ENCODE measurements around the gene AGBL4.

Gene AGBL4

DNA sequence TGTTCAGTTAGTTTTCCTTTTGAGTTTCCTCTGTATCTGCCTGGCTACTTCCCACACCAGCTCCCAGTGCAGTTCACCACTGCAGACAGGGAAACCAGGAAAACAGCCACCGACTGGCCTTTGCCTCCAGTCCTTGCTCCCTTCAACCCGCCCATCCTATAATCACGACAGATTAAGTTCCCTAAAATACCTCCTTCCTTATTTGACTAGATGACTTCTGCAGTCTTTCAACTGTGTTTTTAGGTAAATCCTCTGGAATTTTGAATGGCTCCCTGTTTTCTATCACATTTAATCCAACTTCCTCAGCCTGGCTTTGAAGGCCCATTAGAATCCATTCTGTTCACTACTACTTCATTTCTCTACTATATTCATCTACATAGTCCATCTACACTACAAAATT lies 1284.7 kb downstream of the AGBL4 start:
- Histone ChIP-seq H3K36me3 (peaks cover 100% of the 10 kb centered on the region), H3K27me3 (no peaks in the 10 kb centered on the region), H3K9me3 (no peaks in the 10 kb centered on the region), H3K9ac (no peak overlapping the region), H4K20me1 (peaks cover 48% of the 10 kb centered on the region), H3K27ac (no peak overlapping the region), H3K4me2 (no peak overlapping the region), H3K4me3 (no peak overlapping the region), H3K4me1 (no peaks in the 10 kb centered on the region)
- TF ChIP-seq Cebpa-rat (IDR thresholded peaks at IDR 0.05) = no peak

DNA sequence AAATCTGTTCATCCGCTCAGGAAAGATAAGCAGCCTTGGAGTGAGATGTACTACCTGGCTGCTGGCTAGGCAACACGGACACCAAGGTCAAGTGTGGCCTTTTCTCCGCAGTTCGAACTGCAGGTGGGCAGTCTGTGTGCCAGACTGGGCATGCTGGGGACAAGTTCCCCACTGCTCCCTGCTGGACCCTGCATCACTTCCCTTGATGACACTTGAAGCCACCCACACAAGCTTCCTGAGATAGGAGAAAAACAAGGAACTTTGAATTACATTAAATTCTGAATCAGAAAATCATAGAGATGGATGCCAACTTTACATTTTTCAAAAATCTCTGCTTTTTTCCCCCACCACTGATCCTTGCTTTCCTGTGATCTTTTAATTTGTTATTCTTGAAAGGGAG lies 1285.4 kb downstream of the AGBL4 start:
- H3K4me3 ChIP-seq = no peak overlapping the region
- no peaks in the 10 kb centered on the region for H3K9me3 ChIP-seq
- H3K4me1 ChIP-seq = no peaks in the 10 kb centered on the region
- no peak overlapping the region for H3K4me2 ChIP-seq
- H4K20me1 ChIP-seq = peaks cover 41% of the 10 kb centered on the region
- H3K36me3 ChIP-seq = peaks cover 100% of the 10 kb centered on the region
- no peak overlapping the region for H3K9ac ChIP-seq
- no peaks in the 10 kb centered on the region for H3K27me3 ChIP-seq
- no peak overlapping the region for H3K27ac ChIP-seq
- TF ChIP-seq Cebpa-rat (IDR thresholded peaks at IDR 0.05) = no peak

DNA sequence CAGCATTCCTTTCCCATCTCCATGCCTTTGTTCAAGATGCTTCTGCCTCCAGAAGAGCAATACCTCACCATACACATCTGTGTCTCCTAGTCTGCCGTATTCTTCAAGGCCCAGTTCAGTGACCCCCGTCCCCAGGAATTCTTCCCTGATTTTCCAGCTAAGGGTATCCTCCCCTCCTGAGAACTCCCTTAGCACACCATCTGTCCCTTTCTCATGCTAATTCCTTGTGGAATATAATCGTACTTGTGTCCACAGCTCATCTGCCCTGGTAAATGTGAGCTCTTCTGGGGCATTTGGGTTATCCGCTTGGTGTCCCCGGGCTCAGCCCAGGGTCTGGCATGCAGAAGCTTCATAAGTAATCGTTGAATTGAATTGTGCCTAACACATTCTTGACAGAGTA lies 1288.0 kb downstream of the AGBL4 start:
- peaks cover 34% of the 10 kb centered on the region for H4K20me1 ChIP-seq
- no peak for TF ChIP-seq Cebpa-rat (IDR thresholded peaks at IDR 0.05)
- H3K9ac ChIP-seq = no peak overlapping the region
- no peak overlapping the region for H3K4me3 ChIP-seq
- H3K27ac ChIP-seq = no peak overlapping the region
- no peaks in the 10 kb centered on the region for H3K4me1 ChIP-seq
- H3K36me3 ChIP-seq = peaks cover 100% of the 10 kb centered on the region
- H3K27me3 ChIP-seq = no peaks in the 10 kb centered on the region
- no peaks in the 10 kb centered on the region for H3K9me3 ChIP-seq
- H3K4me2 ChIP-seq = no peak overlapping the region

- no peaks in the 10 kb centered on the region for H3K27me3 ChIP-seq
- H3K9ac ChIP-seq = no peak overlapping the region
- H3K9me3 ChIP-seq = no peaks in the 10 kb centered on the region
- peaks cover 98% of the 10 kb centered on the region for H3K36me3 ChIP-seq
- no peak overlapping the region for H3K4me2 ChIP-seq
- peaks cover 22% of the 10 kb centered on the region for H4K20me1 ChIP-seq
- no peak for TF ChIP-seq Cebpa-rat (IDR thresholded peaks at IDR 0.05)
- H3K27ac ChIP-seq = no peak overlapping the region
- no peak overlapping the region for H3K4me3 ChIP-seq
- H3K4me1 ChIP-seq = no peaks in the 10 kb centered on the region
Observed at GRCh38 chr1:48730164-48730910, 1293.4 kb downstream of the AGBL4 start.

DNA sequence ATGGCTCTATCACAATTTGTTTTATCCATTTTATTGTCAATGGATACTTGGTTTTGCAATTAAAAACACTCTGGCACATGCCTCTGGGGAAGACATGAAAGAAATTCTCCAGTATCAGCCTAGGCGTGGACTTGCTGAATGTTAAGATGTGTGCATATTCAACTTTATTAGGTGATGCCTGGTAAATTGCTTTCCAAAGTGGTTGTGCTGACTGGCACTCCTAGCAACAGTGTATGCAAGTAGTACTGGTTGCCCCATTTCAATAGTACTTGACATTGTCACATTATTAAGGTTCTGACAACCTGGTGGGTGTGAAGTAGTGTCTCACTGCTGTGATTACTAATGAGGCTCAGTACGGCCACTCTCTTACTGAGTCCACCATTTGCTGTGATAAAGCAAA lies 1295.2 kb downstream of the AGBL4 start:
- no peaks in the 10 kb centered on the region for H3K27me3 ChIP-seq
- H3K4me2 ChIP-seq = no peak overlapping the region

GRCh38 chr1:48726557-48727215 lies 1297.1 kb downstream of the AGBL4 start:
- H3K36me3 ChIP-seq = peaks cover 61% of the 10 kb centered on the region
- TF ChIP-seq Cebpa-rat (IDR thresholded peaks at IDR 0.05) = no peak
- H3K4me3 ChIP-seq = no peak overlapping the region
- no peaks in the 10 kb centered on the region for H3K4me1 ChIP-seq
- no peaks in the 10 kb centered on the region for H3K9me3 ChIP-seq
- no peak overlapping the region for H3K27ac ChIP-seq
- H3K4me2 ChIP-seq = no peak overlapping the region
- H3K27me3 ChIP-seq = no peaks in the 10 kb centered on the region
- H3K9ac ChIP-seq = no peak overlapping the region
- peaks cover 21% of the 10 kb centered on the region; the same call in 1 of the 2 replicates for H4K20me1 ChIP-seq

More for the DNA sequence above, 1295.2 kb downstream of the AGBL4 start:
- Histone ChIP-seq H3K27ac (no peak overlapping the region), H3K36me3 (peaks cover 80% of the 10 kb centered on the region), H3K4me3 (no peak overlapping the region), H4K20me1 (peaks cover 22% of the 10 kb centered on the region; the same call in 1 of the 2 replicates), H3K9ac (no peak overlapping the region), H3K9me3 (no peaks in the 10 kb centered on the region), H3K4me1 (no peaks in the 10 kb centered on the region)
- TF ChIP-seq Cebpa-rat (IDR thresholded peaks at IDR 0.05) = no peak

GRCh38 chr1:48726139-48726538 lies 1297.6 kb downstream of the AGBL4 start:
- H3K4me2 ChIP-seq = no peak overlapping the region
- H3K4me3 ChIP-seq = no peak overlapping the region
- peaks cover 56% of the 10 kb centered on the region for H3K36me3 ChIP-seq
- H4K20me1 ChIP-seq = peaks cover 16% of the 10 kb centered on the region; the same call in 1 of the 2 replicates
- TF ChIP-seq Cebpa-rat (IDR thresholded peaks at IDR 0.05) = no peak
- no peaks in the 10 kb centered on the region for H3K4me1 ChIP-seq
- H3K27me3 ChIP-seq = no peaks in the 10 kb centered on the region
- no peaks in the 10 kb centered on the region for H3K9me3 ChIP-seq
- no peak overlapping the region for H3K27ac ChIP-seq
- H3K9ac ChIP-seq = no peak overlapping the region

- no peak overlapping the region for H3K9ac ChIP-seq
- no peaks in the 10 kb centered on the region for H3K9me3 ChIP-seq
- TF ChIP-seq Cebpa-rat (IDR thresholded peaks at IDR 0.05) = no peak
- 0 out of 2 replicates have a peak, but pooled peaks cover 9% of the 10 kb centered on the region for H4K20me1 ChIP-seq
- peaks cover 49% of the 10 kb centered on the region for H3K36me3 ChIP-seq
- no peak overlapping the region for H3K4me2 ChIP-seq
- H3K27me3 ChIP-seq = no peaks in the 10 kb centered on the region
- no peak overlapping the region for H3K4me3 ChIP-seq
- no peaks in the 10 kb centered on the region for H3K4me1 ChIP-seq
- no peak overlapping the region for H3K27ac ChIP-seq
Observed at GRCh38 chr1:48725341-48726046, 1298.3 kb downstream of the AGBL4 start.

GRCh38 chr1:48720929-48721328 lies 1302.8 kb downstream of the AGBL4 start:
- no peak for TF ChIP-seq Cebpa-rat (IDR thresholded peaks at IDR 0.05)
- H3K36me3 ChIP-seq = peaks cover 4% of the 10 kb centered on the region; the same call in 1 of the 2 replicates
- no peaks in the 10 kb centered on the region for H3K4me1 ChIP-seq
- H3K4me3 ChIP-seq = no peak overlapping the region
- H3K9ac ChIP-seq = no peak overlapping the region
- H3K27me3 ChIP-seq = no peaks in the 10 kb centered on the region
- H3K9me3 ChIP-seq = no peaks in the 10 kb centered on the region
- H3K27ac ChIP-seq = no peak overlapping the region
- no peak overlapping the region for H3K4me2 ChIP-seq
- H4K20me1 ChIP-seq = no peaks in the 10 kb centered on the region

DNA sequence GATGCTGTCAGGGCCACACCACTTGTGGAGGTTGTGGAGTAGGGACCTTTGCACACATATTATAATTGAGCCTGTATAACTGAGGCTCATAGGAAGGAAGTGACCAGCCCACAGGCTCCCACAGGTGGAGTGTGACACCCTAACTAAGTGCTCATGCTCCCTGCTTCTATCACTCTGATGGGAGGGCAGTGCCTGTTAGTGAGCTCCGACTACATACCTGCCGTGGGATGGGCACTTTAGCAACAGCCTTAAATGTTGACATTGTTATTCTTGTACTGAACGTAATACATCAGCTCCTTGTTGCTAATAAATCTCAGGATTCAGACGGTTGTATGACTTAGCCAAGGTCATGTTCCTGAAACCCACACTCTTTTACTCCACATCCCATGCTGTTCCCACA lies 1305.0 kb downstream of the AGBL4 start:
- H3K9me3 ChIP-seq = no peaks in the 10 kb centered on the region
- no peak overlapping the region for H3K9ac ChIP-seq
- H4K20me1 ChIP-seq = no peaks in the 10 kb centered on the region
- no peak overlapping the region for H3K27ac ChIP-seq
- H3K4me3 ChIP-seq = no peak overlapping the region
- H3K36me3 ChIP-seq = no peaks in the 10 kb centered on the region
- H3K4me2 ChIP-seq = no peak overlapping the region
- no peaks in the 10 kb centered on the region for H3K27me3 ChIP-seq
- TF ChIP-seq Cebpa-rat (IDR thresholded peaks at IDR 0.05) = no peak
- H3K4me1 ChIP-seq = no peaks in the 10 kb centered on the region

Data from BLaER1 (cell line).